Measurements from ENCODE around the gene CHRND. TPM values are rescaled to one million over a fixed set of nuclear protein-coding genes. Genes with fewer than 3 reads are reported as not detected.

The CHRND gene
- total and polyA plus RNA-seq, 2 of the 8 experiments (the other 6 are each of a cell fraction or from before 2014, with no cell fraction given), result 0.24 TPM; not detected in 1

- Histone ChIP-seq H3K4me3 (ENCODE audit: extremely low read depth in 1 of 4, insufficient read depth in 2 of 4, low read depth in 3 of 4, low read length in 4 of 4) (no peak overlapping the region), H3K27me3 (replicated peaks in 1 of 4; ENCODE audit: control insufficient read depth in 3 of 4, extremely low read depth in 1 of 4, insufficient read depth in 3 of 4, low read length in 3 of 4) (no peaks in the 10 kb centered on the region), H4K8ac (ENCODE audit: extremely low read depth, insufficient read depth, low read length) (no peak overlapping the region), H2BK12ac (ENCODE audit: low read depth, low read length) (no peak overlapping the region), H4K20me1 (replicated peaks in 1 of 2; ENCODE audit: control insufficient read depth in 1 of 2, insufficient read depth in 2 of 2, low read length in 2 of 2) (peaks cover 4 to 9% of the 10 kb centered on the region in 2 experiments), H2BK120ac (replicated peaks; ENCODE audit: low read depth, low read length) (no peak overlapping the region), H3K36me3 (ENCODE audit: control insufficient read depth in 2 of 4, insufficient read depth in 4 of 4, low read length in 3 of 4) (peaks cover 0 to 9% (median under 1%) of the 10 kb centered on the region in 4 experiments; a peak in 2 of 8 replicates), H3K9me3 (ENCODE audit: insufficient read depth in 2 of 2, low read depth in 1 of 2, low read length in 1 of 2) (no peaks in the 10 kb centered on the region), H3K23ac (ENCODE audit: insufficient read length) (no peak overlapping the region), H3K27ac (ENCODE audit: low read depth, low read length) (no peak overlapping the region), H4K91ac (replicated peaks; ENCODE audit: insufficient read length, low read length) (no peak overlapping the region), H3K4me1 (replicated peaks in 1 of 4; ENCODE audit: control insufficient read depth in 3 of 4, insufficient read depth in 4 of 4, low read length in 3 of 4) (peaks cover 0 to 15% (median 10%) of the 10 kb centered on the region in 4 experiments; a peak in 6 of 7 replicates), H3K4me2 (ENCODE audit: insufficient read depth in 1 of 2, low read depth in 2 of 2, low read length in 2 of 2) (no peak overlapping the region), H3K9ac (replicated peaks in 1 of 4; ENCODE audit: extremely low read depth in 1 of 4, low read depth in 3 of 4, low read length in 3 of 4) (no peak overlapping the region), H2AFZ (ENCODE audit: low read length) (no peak overlapping the region), H3K18ac (ENCODE audit: extremely low read depth, low read length) (no peak overlapping the region), H3K79me1 (ENCODE audit: low read depth, low read length) (peaks cover 5% of the 10 kb centered on the region; the same call in 1 of the 2 replicates), H3K23me2 (ENCODE audit: low read depth, low read length) (0 out of 2 replicates have a peak, but pooled peaks cover 1% of the 10 kb centered on the region), H4K5ac (ENCODE audit: insufficient read length, low read depth, low read length) (no peak overlapping the region), H3K56ac (replicated peaks; ENCODE audit: insufficient read length, low read depth, low read length) (no peak overlapping the region), H3K79me2 (ENCODE audit: control insufficient read depth in 1 of 2, insufficient read depth in 2 of 2, low read length in 2 of 2) (peaks cover 0 to 12% of the 10 kb centered on the region in 2 experiments; a peak in 2 of 4 replicates), H2BK15ac (ENCODE audit: low read length) (no peak overlapping the region), H2AK5ac (ENCODE audit: low read depth, low read length) (no peak overlapping the region), H2BK5ac (ENCODE audit: low read depth, low read length) (no peak overlapping the region), H2BK20ac (ENCODE audit: low read length) (no peak overlapping the region), H3K4ac (replicated peaks; ENCODE audit: insufficient read length, low read depth, low read length) (no peak overlapping the region), H3K14ac (ENCODE audit: insufficient read length) (no peak overlapping the region)
- POLR2A ChIA-PET (ENCODE audit: partially characterized antibody), result interaction anchor here (4.0 kb wide), 1 partner anchor 8 kb away, joined by 24 read pairs; the partner anchor contains the start of genes EIF4E2 and TIGD1
- 93% methylated on average over 18 of the region's 20 CpGs; no CpG with 5 or more reads in 1 of the 2 experiments for WGBS, 2 experiments (ENCODE audit: extremely low coverage in 1 of 2, insufficient coverage in 1 of 2, insufficient read length in 1 of 2, insufficient replicate concordance in 2 of 2, low coverage in 1 of 2, low lambda C conversion rate in 2 of 2, missing lambda C conversion rate in 1 of 2)
- CTCF ChIA-PET (ENCODE audit: partially characterized antibody), result interaction anchor here (0.6 to 1.6 kb wide), 4 partner anchors 20 to 84 kb away, joined by 3 to 4 read pairs (median 4); no protein-coding TSS in a partner anchor
- FAIRE-seq (no peak), DNase-seq (ENCODE audit: low read depth in 1 of 2, low spot score in 2 of 2) (peak in 1 of 2 experiments; percentile 39)
- TF ChIP-seq ASH2L (IDR thresholded peaks at IDR 0.05; ENCODE audit: low read length) (no peak), TAF1 (IDR thresholded peaks at IDR 0.05; ENCODE audit: low read depth, low read length) (no peak), ZNF274 (IDR thresholded peaks at IDR 0.05; ENCODE audit: borderline replicate concordance, extremely low read depth, low read length) (no peak), BACH1 (IDR thresholded peaks at IDR 0.05; ENCODE audit: low read length) (no peak), CREB1 (IDR thresholded peaks at IDR 0.05) (no peak), RFX5 (IDR thresholded peaks at IDR 0.05; ENCODE audit: borderline replicate concordance, low read depth, low read length) (no peak), NRF1 (IDR thresholded peaks at IDR 0.05; ENCODE audit: low read depth, low read length) (no peak)
- TF ChIP-seq, protein P1, sequence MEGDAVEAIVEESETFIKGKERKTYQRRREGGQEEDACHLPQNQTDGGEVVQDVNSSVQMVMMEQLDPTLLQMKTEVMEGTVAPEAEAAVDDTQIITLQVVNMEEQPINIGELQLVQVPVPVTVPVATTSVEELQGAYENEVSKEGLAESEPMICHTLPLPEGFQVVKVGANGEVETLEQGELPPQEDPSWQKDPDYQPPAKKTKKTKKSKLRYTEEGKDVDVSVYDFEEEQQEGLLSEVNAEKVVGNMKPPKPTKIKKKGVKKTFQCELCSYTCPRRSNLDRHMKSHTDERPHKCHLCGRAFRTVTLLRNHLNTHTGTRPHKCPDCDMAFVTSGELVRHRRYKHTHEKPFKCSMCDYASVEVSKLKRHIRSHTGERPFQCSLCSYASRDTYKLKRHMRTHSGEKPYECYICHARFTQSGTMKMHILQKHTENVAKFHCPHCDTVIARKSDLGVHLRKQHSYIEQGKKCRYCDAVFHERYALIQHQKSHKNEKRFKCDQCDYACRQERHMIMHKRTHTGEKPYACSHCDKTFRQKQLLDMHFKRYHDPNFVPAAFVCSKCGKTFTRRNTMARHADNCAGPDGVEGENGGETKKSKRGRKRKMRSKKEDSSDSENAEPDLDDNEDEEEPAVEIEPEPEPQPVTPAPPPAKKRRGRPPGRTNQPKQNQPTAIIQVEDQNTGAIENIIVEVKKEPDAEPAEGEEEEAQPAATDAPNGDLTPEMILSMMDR (IDR thresholded peaks at IDR 0.05; ENCODE audit: control extremely low read depth in 1 of 3, insufficient read depth in 1 of 3, low read depth in 1 of 3, low read length in 3 of 3), result no peak
- TF ChIP-seq, protein P2, sequence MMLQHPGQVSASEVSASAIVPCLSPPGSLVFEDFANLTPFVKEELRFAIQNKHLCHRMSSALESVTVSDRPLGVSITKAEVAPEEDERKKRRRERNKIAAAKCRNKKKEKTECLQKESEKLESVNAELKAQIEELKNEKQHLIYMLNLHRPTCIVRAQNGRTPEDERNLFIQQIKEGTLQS (IDR thresholded peaks at IDR 0.05; ENCODE audit: insufficient read depth, low read depth, low read length), result no peak
Observed at GRCh38 chr2:232542715-232543467, 16.9 kb downstream of the CHRND start.
